Lower leg skin (tissue), 4 donors: ENCODE results near the gene PPP1R8. TPM values are rescaled to one million over a fixed set of nuclear protein-coding genes. Genes with fewer than 3 reads are reported as not detected.

ENCODE experiments used
- DNase-seq, 2 donors: peaks; one replicate each; pipeline ENCODE4 v3.0.0-alpha.2; 2019; ENCODE audit warnings: low spot score in 2 of 2
- H3K4me3 ChIP-seq: fragments of 200-600 bp; sonication (generic); 2 replicates; pipeline ENCODE4 v1.5.1; 2017; ENCODE audit warnings: mild to moderate bottlenecking, low read depth; ENCODE audit not compliant: poor library complexity, severe bottlenecking
- POLR2A ChIP-seq, 2 donors: fragments of 450-650 bp; IDR thresholded peaks; one replicate each; pipeline ENCODE4 v1.6.1; 2016 to 2017; ENCODE audit warnings: antibody characterized with exemption in 2 of 2, mild to moderate bottlenecking in 1 of 2, moderate library complexity in 1 of 2
- WGBS, 2 donors: methylation state at CpG; one replicate each; pipeline ENCODE4 v1.1.5; 2018; 5-methylcytosine and 5-hydroxymethylcytosine counted together
- intact Hi-C: fragments of 100-400 bp; cut with DNase I; formaldehyde crosslinking; loops from one replicate; pipeline ENCODE4 v1.15.0; 2023; ENCODE audit warnings: low total_unique reads
- total RNA-seq, 4 donors: library from RNA; depleted of rRNA; stranded (reverse); fragments of >200 nt; gene quantifications; one replicate each; pipeline ENCODE4 v1.1.0, GENCODE V29; 2016
- TF ChIP-seq, protein P1 (sequence below), 3 donors: fragments of 450-650 bp; IDR thresholded peaks; one replicate each; pipeline ENCODE4 v1.5.1; 2016; ENCODE audit warnings: antibody characterized with exemption in 3 of 3, mild to moderate bottlenecking in 3 of 3, moderate library complexity in 2 of 3

The PPP1R8 gene
- total RNA-seq, 4 donors from 2014 or later = 25.1 to 49.1 (median 42.0) TPM

DNA sequence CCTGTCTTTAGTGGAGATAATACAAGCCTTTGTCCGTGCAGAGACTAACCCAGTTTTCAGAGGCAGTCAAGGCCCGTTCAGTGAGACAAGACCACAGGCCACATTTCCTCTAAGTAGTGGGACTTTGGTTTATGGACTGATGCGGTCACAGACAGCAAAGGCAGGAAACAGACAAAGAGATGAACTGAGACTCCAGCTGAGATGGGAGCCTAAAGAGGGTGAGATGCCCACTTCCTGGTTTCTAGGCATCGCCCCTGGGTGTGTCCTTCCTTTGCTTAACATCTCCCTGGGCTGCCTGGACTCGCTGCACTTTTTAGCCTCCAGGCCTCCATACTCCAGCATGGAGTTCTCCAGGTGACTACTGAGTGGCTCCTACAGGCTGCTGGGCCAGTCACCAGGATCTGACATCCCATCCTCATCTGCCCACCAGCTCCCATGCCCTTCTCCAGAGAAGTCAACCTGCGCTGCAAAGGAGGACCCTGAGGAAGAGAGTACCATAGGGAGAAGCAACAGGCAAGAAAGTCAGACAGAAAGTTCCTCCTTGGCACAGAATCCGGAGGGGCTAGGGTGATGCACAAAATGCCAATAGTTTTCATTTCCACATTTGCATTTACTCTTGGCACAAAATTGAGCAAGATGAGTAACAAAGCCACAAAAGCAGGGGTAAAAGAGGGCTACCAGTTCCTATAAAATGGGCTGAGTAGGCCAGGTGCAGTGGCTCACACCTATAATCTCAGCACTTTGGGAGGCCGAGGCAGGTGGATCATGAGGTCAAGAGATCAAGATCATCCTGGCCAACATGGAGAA is 56.8 kb downstream of the PPP1R8 start:
- no peak for TF ChIP-seq POLR2A (IDR thresholded peaks at IDR 0.05)
- TF ChIP-seq, protein P1, sequence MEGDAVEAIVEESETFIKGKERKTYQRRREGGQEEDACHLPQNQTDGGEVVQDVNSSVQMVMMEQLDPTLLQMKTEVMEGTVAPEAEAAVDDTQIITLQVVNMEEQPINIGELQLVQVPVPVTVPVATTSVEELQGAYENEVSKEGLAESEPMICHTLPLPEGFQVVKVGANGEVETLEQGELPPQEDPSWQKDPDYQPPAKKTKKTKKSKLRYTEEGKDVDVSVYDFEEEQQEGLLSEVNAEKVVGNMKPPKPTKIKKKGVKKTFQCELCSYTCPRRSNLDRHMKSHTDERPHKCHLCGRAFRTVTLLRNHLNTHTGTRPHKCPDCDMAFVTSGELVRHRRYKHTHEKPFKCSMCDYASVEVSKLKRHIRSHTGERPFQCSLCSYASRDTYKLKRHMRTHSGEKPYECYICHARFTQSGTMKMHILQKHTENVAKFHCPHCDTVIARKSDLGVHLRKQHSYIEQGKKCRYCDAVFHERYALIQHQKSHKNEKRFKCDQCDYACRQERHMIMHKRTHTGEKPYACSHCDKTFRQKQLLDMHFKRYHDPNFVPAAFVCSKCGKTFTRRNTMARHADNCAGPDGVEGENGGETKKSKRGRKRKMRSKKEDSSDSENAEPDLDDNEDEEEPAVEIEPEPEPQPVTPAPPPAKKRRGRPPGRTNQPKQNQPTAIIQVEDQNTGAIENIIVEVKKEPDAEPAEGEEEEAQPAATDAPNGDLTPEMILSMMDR (IDR thresholded peaks at IDR 0.05) = no peak
- WGBS, 2 donors = 65 to 72% methylated on average over 8 of the region's 8 CpGs
- intact Hi-C loops = no loop called here
- no peak overlapping the region for H3K4me3 ChIP-seq
- no peak for DNase-seq

DNA sequence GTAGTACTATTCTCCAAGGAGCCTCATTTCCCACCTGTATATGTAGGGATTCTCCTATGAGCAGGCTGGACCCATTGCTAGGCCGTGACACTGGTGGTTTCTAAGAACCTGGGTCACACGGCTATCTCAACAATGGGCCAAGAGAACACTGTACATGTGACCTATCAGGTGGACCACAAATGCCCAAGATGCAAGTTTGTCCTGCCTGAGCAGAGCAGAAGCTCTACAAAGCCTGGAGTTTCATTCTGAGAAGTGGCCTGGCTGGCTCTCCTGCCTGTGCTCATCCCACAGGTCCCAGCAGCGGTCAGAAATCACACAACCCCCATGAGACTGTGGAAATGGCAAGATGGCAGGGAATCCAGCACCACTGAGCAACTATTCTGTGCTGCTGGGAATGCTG is 58.9 kb downstream of the PPP1R8 start:
- intact Hi-C loops = no loop called here
- H3K4me3 ChIP-seq = no peak overlapping the region
- TF ChIP-seq POLR2A (IDR thresholded peaks at IDR 0.05) = no peak
- TF ChIP-seq, protein P1 (IDR thresholded peaks at IDR 0.05) = no peak
- WGBS, 2 donors = 90 to 98% methylated on average over 3 of the region's 3 CpGs
- no peak for DNase-seq

DNA sequence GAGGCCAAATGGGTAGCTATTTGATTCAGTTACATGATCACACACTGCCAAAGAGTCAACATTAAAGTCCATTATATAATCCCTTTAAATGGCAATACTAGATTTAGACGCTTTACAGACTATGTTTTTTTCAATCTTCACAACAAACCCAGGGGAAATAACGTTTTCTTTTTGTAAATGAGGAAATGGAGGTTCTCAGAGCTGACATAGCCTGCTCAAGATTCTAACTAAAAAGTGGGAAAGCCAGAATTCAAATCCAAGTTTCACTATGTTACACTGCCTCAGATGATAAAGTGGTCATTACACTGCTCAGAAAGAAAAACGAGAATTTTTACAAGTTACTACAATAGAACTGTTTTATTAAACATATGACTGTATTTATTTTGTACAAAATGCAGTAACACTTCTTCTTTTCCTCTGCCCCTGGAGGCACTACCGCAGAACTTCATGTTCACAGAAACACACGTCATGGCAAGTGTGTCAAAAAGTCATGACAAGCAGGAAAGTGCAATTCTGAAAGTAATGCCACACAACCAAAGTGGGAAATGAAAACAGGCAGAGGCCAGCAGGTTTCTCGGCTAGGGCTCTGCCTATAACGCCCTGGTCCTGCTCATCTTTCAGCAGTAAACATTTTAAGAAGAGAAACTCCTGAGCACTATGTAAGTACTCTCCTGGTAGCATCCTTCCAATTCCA is 60.8 kb downstream of the PPP1R8 start:
- 73 to 78% methylated on average over 7 of the region's 7 CpGs for WGBS, 2 donors
- intact Hi-C loops = no loop called here
- no peak for TF ChIP-seq POLR2A (IDR thresholded peaks at IDR 0.05)
- TF ChIP-seq, protein P1 (IDR thresholded peaks at IDR 0.05) = no peak
- peak in 1 of 2 donors; percentile 53 for DNase-seq
- no peak overlapping the region for H3K4me3 ChIP-seq

DNA sequence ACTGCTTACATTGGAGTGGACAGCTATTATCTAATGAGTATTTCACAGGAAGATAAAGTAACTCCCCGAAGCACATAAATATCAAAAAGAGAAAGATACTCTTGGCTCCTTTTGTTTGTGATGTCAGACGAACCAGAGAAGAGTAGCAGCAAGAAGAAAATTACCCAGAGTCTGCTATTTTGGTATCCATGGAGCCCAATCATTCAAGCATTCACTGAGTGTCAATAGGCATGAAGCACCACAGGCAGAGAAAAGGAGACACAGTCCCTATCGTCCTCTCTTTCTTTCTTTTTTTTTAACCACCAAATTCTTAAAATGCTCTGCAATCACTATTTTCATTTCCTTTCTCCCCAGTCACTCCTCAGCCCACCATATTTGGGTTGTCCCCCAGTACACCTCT is 63.9 kb downstream of the PPP1R8 start:
- DNase-seq = no peak
- TF ChIP-seq POLR2A (IDR thresholded peaks at IDR 0.05) = no peak
- TF ChIP-seq, protein P1 (IDR thresholded peaks at IDR 0.05) = no peak
- intact Hi-C loops = no loop called here
- no peak overlapping the region for H3K4me3 ChIP-seq
- 77 to 81% methylated on average over 3 of the region's 3 CpGs for WGBS, 2 donors

Other genes with a start within 250 kb of the PPP1R8 start
- 10 to 100 TPM; 37.7 to 63.0 (median 52.5) TPM for gene AHDC1, start 226.6 kb upstream of the PPP1R8 start, total RNA-seq
- 1 to 10 TPM; 4.3 to 9.8 (median 5.2) TPM for gene FGR, start 195.6 kb upstream of the PPP1R8 start, total RNA-seq
- 10 to 100 TPM; 11.8 to 21.4 (median 17.2) TPM for gene IFI6, start 158.6 kb upstream of the PPP1R8 start, total RNA-seq
- gene FAM76A, start 104.8 kb upstream of the PPP1R8 start, total RNA-seq = 10 to 100 TPM in 3 of 4 donors, 1 to 10 TPM in 1; 9.0 to 17.0 (median 14.2) TPM
- gene STX12, start 57.6 kb upstream of the PPP1R8 start, total RNA-seq = 100 to 1,000 TPM in 1 of 4 donors, 10 to 100 TPM in 3; 58.7 to 115 (median 69.8) TPM
- 10 to 100 TPM in 2 of 4 donors, 1 to 10 TPM in 2; 5.1 to 12.6 (median 8.9) TPM for gene THEMIS2, start 41.8 kb downstream of the PPP1R8 start, total RNA-seq
- 10 to 100 TPM; 24.9 to 35.8 (median 32.4) TPM for gene RPA2, start 83.8 kb downstream of the PPP1R8 start, total RNA-seq
- gene SMPDL3B, start 104.2 kb downstream of the PPP1R8 start, total RNA-seq = 1 to 10 TPM in 3 of 4 donors, under 1 TPM in 1; 0.55 to 3.5 (median 2.1) TPM
- 1 to 10 TPM; 4.4 to 8.6 (median 6.4) TPM for gene XKR8, start 129.2 kb downstream of the PPP1R8 start, total RNA-seq